Stimulated activated CD8-positive, alpha-beta memory T cell treated with anti-CD3 and anti-CD28 coated beads, Interleukin-4, amount 100 ng/mL, for 1 hour (primary cell): ENCODE results near the gene TMEM267.
"Not testable (repeated sequence)": the region's sequence is repeated elsewhere in the genome, so short reads cannot be mapped to it uniquely, and the experiment has no call there.

Source experiments
- DNase-seq, 2 donors: peaks; one replicate each; pipeline ENCODE4 v3.0.0-alpha.2; 2020; ENCODE audit warnings: low read depth in 2 of 2, low spot score in 1 of 2

TMEM267 gene, protein sequence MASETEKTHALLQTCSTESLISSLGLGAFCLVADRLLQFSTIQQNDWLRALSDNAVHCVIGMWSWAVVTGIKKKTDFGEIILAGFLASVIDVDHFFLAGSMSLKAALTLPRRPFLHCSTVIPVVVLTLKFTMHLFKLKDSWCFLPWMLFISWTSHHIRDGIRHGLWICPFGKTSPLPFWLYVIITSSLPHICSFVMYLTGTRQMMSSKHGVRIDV

DNA sequence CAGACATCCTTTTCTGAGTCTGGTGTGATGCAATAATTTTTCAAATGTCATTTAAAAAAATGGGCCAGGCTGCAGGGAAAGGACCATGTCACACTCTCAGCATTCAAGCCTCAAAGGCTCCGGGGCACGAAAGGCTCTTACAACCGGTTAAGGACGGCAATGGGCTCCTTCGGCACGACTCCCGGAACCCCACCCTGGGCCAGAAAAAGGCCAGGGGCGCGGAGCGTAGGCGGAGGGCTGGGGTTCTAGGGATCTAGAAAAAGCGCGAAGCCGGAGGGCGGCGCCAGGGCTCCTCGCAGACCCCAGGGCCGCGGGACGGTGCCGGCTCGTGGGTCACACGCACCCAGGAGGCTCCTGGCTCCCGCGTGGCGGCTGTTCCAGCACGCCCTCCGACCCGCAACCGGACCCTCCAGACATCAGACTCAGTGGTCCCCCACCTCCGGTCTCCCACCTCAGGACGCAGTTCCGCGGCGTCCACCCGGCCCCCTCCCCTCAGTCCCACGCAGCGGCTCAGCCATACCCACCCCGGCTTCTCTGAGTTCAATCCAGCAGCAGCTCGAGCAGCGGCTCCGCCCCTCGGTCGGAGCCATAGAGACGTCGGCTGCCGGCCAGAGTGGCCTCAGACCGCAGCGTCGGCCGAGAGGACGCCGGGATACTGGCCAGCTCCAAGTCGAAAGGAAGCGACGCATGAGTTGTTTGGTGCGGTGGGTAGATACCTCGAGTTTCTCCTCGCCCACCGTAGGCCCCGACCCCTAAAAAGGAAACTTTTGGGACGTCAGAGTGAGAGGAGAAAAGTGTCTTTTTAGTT is at the start of gene TMEM267:
Gene TMEM267 (minus strand): TSS at position 568 of the 808 bp plus-strand sequence. CDS start 29,896 bp downstream, outside the sequence.
- peak; percentile 74 to 76 for DNase-seq

DNA sequence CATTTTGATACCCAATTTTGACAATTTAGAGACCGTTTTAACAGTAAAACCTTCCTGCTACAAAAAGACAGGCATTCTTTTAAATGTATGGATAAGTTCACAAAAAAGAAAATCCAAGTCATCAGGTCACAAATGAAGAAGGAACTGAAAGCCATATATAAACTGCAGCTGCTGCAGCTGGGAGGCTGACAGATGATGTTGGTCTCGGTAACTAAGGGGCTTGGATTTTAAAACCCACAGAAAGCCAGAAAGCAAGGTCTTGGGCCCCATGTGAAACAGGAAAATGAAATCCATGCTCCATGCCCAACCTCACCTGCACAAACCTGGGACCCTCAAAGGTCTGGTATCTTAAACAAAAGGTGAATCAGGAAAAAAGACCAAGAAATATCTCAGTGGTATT is 47.0 kb upstream of the TMEM267 start:
- no peak for DNase-seq

DNA sequence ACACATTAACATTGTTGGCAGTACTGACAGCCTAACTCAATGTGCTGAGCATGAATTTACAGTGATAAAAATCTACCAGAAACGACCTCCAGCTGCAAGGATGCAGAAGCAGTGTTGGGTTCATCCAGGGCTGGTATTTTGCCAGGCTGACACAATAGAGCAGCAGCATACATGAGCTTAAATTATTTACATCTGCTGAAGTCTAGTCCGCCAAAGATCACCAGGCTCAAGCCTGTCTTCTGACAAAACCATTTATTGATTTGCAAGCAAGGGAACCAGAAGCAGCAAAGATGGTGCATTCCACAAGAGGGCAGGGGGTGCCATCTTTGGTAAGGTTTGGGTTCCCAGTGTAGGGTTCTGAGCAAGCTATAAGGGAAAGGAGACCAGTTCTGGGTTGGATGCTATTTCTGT is 40.0 kb upstream of the TMEM267 start:
- no peak for DNase-seq

DNA sequence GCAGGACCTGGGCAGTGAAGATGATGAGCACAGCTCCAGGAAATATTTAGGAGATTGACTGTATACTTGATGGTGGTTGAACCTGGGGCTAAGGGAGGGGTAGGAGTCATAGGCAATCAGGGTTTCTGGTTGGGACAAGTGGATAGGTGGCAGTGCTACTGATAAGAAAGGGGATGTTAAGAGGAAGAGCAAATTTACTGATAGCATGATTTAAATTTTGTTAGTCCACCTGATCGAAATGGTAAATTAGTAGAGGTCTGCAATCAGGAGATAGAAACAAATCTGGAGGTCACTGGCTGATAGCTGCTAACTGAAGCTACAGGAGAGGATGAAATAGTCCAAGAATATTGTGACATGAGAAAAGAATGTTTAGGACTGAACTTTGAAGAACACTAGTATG is 37.0 kb upstream of the TMEM267 start:
- no peak for DNase-seq

DNA sequence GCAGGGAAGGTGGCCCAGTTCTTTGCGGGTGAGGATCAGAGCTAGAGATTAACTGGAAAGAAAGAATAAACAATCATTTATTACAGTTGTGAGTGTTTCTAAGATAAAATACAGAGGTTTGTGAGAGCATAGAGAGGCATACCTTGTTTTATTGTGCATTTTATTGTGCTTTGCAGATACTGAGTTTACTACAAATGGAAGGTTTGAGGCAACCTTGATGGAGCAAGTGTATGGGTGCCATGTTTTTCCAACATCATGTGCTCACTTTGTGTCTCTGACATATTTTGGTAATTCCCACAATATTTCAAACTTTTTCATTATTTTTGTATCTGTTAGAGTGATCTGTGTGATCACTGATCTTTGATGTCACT is 32.0 kb upstream of the TMEM267 start:
- DNase-seq = no peak

DNA sequence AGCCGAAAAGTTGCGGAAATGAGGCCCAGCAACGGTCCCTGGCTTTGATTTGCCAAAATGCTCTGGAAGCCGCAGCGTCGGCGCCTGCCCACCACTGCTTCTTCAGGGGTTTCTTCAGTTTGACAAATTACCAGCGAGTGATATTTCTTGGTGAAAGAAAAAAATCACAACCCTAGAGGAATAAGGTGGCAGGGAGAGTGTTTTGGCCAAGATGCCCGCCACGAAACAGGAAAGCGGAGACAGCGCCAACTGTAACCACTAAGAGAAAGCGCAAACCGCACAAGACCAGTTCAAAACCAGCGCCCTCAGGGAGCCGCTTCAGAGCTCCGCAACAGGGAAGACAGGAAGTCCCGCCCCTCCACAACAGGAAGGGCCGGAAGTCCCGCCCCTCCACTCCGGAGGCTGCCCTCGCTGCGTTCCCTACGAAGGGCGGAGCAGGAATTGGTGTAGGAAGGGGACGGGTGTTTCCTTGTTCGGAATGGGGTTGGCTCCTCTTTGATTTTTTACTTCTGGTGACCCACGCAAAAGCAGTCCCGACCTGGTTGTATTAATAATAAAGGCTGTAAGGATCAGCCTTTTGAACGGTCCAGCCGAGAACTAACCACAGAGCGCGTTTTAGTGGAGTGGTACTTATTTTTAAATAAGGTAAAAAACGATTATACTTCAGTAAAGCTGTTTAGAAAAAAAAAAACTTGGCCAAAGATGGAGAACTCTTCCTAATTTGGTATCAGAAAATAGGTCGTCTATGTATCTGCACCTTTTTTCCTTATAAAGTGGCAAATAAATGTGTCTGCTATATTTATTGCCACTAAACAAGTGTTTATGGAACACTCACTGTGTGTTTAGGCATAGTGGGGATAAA is 31.4 kb upstream of the TMEM267 start, which contains the start of gene C5orf34:
Gene C5orf34 (minus strand): TSS at position 333 of the 862 bp plus-strand sequence. CDS start 5,809 bp downstream, outside the sequence.
- DNase-seq = peak; percentile 90 to 91

DNA sequence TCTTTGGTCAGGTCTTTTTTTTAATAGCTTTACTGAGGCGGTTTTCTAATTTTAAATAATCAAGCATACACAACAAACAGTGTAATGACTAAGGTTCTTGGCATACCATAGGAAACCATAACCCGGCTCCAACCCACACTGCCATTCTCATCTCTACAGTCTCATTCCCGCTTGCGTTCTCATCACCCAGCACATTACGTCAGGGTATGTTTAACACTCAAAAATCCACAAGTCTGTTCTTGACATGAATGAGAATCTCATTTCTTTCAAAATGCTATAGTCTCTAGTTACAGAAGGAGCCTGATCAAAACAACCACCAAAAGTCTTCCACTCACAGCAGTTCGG is 30.8 kb upstream of the TMEM267 start:
- no peak for DNase-seq

DNA sequence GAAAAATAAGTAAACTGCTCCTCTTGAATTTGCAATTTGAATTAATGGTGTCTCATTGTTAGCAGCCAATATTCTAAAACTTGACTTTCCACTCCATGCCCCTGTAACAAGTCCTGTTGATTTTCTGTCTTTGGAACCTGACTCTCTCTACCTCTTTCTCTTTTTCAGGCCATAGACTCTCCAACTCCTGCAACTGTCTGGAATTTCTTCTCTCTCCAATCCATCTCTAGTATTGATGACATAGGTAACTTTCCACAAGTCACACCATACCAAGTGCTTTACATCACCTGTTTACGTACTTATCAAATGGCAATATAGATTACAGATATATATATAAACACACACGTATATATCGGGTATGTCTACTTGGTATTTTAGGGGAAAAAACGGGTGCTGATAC is 30.4 kb upstream of the TMEM267 start:
- DNase-seq = no peak

DNA sequence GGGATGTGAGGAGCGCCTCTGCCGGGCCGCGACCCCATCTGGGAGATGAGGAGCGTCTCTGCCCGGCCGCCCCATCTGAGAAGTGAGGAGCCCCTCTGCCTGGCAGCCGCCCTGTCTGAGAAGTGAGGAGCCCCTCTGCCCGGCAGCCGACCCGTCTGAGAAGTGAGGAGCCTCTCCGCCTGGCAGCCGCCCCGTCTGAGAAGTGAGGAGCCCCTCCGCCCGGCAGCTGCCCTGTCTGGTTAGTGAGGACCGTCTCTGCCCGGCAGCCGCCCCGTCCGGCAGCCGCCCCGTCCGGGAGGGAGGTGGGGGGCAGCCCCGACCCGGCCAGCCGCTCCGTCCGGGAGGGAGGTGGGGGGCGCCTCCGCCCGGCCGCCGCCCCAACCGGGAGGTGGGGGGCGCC is 27.4 kb upstream of the TMEM267 start:
- not testable (repeated sequence) for DNase-seq

DNA sequence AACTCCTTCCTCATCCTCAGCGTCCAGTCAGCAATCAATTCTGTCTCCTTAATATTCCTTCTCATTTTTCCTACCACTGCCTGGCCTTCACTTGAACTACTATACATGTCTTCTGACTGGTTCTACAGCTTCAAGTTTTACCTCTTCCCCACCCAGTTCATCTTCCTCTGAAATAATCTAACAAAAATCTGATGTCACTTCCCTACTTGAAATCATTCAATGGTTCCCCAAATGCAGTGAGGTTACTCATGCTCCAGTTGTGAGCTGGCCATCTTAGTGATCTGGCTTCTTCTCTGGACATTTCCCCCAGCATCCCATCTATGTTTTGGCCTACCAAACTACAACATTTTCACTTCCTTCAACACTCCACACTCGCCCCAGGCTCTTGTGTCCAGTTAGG is 14.9 kb upstream of the TMEM267 start:
- no peak for DNase-seq

DNA sequence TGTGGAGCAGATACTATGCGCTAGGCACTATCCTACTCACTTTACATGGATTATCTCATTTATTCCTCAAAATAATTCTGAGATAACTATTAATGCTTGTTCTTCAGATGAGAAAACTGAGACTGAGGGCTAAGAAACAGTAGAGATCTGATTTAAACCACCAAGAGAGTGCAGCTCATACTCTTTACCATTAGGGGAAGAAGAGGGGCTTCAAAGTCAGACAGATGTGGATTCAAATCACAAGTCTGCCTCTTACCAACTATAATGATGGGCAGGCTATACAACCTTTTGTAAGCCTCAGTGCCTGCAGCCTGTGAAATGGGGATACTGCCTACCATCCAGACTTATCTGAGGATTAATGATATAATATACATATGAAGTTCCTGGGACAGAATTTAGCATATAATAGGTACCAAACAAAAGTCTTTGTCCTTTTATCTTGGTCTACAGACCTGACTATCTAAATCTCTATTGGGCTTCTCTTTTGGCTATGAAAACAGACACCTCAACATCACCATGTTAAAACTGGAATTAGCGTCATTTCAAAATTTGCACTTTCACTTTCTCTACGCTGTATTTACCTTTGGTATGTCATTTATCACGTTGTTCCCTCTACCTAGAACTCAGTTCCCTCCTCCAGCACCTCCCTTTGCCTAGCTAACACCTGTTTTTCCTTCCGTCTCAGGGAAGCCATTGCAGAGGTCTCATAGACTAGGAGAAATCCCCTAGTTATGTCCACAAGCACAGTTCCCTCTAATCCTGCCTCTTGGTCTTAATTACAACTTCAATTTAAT is 13.8 kb upstream of the TMEM267 start:
- no peak for DNase-seq

DNA sequence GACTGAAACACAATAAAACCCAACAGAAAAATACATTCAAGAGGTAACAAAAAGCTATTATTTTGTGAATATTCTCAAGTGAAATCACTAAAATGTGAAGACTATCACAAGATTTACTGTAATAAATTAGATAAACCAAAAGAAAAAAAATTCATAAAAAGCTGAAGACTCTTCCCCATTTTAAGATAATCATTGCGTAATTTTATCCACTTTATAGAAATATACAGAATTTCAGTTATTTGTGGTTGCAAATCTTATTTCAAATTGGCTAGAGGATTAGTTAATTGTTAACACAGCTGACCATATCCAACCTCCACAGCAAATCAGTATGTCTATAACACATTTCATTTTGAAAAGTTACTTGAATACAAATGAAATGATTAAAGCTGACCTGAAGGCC is 7.7 kb upstream of the TMEM267 start:
- no peak for DNase-seq

DNA sequence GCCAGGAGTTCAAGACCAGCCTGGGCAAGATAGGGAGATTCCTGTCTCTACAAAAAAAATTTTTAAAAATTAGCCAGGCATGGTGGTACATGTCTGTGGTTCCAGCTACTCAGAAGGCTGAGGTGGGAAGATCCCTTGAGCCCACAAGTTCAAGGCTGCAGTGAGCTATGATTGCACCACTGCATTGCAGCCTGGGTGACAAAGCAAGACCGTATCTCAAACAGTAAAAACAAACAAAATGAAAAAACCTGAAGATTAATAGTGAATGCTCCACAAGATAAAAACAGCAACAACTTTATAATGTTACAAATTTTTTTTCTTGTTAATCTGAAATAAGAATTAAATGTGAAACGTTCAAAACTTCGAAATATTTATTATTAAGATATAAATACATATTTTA is 2.7 kb upstream of the TMEM267 start:
- no peak for DNase-seq

DNA sequence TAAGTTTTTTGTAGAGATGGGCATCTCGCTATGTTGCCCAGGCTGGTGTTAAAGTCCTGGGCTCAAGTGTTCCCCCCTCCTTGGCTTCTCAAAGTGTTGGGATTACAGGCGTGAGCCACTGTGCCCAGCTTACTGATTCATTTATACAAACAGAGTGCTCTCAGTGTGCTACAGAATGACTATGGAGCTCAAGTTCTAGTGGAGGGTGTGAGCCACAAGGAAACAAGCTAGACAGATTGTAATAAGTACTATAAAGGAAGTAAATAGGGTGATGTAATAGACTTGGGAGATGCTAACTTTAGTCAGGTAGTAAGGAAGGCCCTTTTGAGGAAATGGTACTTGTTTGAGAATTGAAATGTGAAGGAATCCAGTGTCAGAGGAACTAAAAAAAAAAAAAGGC is 1.7 kb upstream of the TMEM267 start:
- no peak for DNase-seq

DNA sequence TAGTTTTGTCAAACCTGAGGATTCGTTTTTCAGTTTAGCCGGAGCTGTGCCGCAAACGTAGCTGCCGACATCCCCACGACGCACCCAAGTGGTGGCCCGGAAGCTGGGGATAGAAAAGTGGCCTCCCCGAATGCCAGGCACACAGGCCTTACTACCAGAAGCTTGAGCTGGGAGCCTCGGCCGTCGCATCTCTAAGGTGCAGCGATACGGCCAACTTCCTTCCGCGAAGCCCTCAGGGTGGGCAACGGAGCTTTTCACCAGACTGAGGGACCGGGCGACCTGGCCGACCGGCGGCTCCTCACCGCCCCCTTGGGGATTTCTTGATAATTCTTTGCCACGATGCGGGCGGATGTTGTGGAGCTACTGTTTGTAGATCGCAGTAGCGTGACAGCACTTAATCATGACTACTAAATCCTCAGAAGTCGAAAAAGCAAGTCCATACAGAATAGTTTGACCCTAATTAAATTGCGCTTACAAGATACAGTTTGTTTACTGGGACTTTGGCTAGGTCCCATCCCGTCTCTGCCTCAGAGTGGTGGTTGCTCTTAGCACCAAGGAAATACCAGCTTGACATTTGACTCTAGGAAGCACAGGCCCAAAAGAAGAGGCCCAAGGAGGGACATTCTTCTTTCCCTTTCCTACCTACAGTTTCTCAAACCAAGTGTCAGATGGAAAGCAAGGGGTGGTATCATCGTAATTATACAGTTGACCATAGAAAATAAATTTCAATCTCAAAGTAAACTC is 613 bp upstream of the TMEM267 start:
- DNase-seq = peak; percentile 62 to 72

DNA sequence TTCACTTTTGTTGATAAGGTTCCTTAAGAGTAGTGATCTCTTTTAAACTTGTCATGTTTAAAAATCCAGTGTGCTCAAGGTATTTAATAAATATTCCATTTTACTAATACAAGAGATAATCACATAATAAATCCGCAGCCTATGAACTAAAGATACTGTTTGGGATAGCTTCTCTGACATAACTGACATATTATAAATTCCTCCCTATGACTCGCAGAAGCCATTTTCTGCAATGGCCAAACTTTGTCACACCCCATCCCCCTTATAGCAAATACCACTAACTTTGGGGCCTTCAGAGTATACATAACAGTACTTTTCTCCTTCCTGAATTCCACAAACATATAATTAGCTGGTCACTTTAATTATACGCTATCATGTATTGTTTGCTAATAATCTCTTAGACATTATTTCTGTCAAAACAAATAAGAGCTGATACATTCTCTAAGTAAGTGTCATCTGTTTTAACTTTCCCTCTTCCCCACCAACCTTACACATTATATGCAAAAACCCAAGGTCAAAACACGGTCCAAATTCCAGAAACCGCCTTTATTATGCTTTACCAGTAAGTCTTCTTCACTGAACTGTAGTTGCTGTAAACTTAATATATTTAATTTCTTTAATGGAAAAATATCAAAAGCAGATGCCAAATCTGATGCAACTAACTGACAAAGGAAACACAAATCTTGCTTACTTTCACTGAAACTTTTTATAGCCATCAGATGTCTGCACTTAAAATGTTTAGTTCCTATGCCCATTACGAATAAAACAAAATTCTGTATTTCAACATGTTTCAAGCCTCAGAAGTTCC is 971 bp downstream of the TMEM267 start:
- no peak for DNase-seq

DNA sequence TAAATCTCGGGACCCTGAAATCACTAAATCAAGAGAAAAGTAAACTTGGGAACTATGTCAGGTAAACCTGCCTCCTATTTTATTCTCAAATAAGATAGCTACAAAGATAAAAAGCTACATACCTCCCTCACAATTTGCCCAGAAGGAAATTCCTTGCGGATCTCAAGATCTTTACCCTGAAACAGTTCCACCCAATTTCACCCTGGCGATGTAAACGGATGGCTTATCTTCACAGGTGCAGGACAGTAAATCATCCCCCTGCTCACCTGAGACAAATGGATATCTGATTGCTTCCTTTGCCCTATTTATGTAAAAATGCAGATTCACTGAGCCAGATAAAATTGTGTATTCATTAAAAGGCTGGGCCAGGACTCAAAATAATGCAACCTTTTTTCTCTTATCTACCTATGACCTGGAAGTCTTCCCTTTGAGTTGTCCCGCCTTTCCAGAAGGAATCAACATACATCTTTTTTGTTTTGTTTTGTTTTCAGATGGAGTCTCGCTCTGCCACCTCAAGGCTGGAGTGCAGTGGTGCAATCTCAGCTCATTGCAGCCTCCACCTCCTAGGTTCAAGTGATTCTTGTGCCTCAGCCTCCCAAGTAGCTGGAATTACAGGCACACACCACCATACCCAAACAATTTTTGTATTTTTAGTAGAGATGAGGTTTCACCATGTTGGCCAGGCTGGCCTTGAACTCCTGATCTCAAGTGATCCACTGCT is 13.8 kb downstream of the TMEM267 start:
- DNase-seq = no peak

DNA sequence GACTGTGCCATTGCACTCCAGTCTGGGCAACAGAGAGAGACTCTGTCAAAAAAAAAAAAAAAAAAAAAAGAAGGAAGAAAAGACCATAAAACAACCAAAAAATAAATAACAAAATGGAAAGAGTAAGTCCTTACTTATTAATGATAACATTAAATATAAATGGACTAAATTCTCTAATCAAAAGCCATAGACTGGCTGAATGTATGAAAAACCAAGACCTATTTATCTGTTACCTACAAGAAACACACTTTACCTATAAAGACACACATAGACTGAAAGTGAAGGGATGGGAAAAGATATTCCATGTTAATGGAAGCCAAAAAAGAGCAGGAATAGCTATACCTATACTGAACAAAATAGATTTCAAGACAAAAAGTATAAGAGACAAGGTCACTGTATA is 16.6 kb downstream of the TMEM267 start:
- no peak for DNase-seq

DNA sequence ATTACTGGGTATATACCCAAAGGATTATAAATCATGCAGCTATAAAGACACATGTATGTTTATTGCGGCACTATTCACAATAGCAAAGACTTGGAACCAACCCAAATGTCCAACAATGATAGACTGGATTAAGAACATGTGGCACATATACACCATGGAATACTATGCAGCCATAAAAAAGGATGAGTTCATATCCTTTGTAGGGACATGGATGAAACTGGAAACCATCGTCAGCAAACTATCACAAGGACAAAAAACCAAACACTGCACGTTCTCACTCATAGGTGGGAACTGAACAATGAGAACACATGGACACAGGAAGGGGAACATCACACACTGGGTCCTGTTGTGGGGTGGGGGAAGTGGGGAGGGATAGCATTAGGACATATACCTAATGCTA is 18.2 kb downstream of the TMEM267 start:
- not testable (repeated sequence) for DNase-seq
